ENCODE results near the gene CTRB2.

The CTRB2 gene

GRCh38 chr16:75204410-75204758 lies 2.6 kb downstream of the CTRB2 start:
- POLR2A ChIA-PET: no interaction called here
- TF ChIP-seq CTCF (IDR thresholded peaks at IDR 0.05; ENCODE audit: control extremely low read depth, extremely low read depth, low read depth, missing control alignments): no peak
- peak; percentile 17 for DNase-seq (ENCODE audit: extremely low spot score)
- CTCF ChIA-PET: interaction anchor here (0.7 to 1.5 kb wide), 4 partner anchors 9 to 261 kb away, joined by 3 to 4 read pairs (median 4); partner anchors contain the start of gene TMEM170A

DNA sequence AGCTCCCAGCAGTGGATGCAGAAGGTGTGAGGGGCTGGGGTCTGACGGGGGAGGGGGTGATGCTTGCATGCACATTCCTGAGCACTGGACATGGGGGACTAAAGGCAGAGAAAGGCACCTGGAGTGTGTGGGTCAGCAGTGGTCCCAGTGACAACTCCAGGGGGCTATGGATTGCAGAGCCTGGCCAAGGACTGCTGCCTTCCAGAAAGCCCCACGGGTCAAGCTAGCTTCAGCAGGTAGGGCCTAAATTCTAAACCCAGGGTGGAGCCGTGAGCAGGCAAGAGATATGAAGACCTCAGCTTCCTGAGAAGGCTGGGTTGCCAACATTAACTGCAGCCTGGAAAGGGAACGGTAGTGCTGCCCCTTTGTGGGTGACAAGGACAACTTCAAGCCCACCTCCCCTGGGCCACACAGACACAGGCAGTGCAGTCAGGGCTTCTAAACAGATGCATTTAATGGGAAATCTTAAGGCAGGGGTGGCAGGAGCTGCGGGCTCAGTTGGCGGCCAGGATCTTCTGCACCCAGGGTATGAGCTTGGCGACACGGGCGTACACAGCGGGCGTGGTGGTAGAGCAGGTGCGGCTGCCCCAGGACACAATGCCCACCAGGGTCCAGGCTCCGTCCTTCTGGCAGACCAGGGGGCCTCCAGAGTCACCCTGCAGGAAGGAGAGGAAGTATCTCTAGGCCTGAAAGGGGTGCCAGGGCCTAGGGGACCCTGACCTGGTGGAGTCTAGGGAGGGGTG lies 3.1 kb downstream of the CTRB2 start:
- CTCF ChIA-PET: interaction anchor here (0.7 to 7.8 kb wide), 6 partner anchors 8 to 261 kb away, joined by 3 to 86 read pairs (median 4); partner anchors contain the start of genes CTRB1 and TMEM170A
- POLR2A ChIA-PET: no interaction called here
- peak; percentile 12 for DNase-seq (ENCODE audit: extremely low spot score)
- TF ChIP-seq CTCF (IDR thresholded peaks at IDR 0.05; ENCODE audit: control extremely low read depth, extremely low read depth, low read depth, missing control alignments): no peak

DNA sequence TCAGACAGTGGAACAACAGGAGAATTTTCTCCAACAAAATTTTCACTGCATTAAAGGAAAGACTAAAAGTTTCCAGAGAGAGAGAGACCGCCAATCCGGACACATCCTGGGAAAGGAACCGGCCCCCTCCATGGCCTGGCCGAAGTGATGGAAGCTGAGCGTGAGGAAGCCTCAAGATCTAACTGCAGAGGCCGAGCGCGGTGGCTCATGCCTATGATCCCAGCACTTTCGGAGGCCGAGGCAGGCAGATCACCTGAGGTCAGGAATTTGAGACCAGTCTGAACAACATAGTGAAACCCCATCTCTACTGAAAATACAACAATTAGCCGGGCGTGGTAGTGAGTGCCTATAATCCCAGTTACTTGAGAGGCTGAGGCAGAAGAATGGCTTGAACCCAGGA lies 3.9 kb downstream of the CTRB2 start:
- POLR2A ChIA-PET: no interaction called here
- no peak for DNase-seq (ENCODE audit: extremely low spot score)
- CTCF ChIA-PET: interaction anchor here (1.5 to 7.8 kb wide), 4 partner anchors 15 to 201 kb away, joined by 4 to 86 read pairs (median 28); partner anchors contain the start of gene CTRB1
- TF ChIP-seq CTCF (IDR thresholded peaks at IDR 0.05; ENCODE audit: control extremely low read depth, extremely low read depth, low read depth, missing control alignments): no peak

GRCh38 chr16:75202069-75202590 lies 4.8 kb downstream of the CTRB2 start:
- no peak for DNase-seq (ENCODE audit: extremely low spot score)
- ChIA-PET CTCF (interaction anchor here (1.7 to 7.8 kb wide), 5 partner anchors 16 to 263 kb away, joined by 4 to 86 read pairs (median 44); partner anchors contain the start of genes CTRB1 and TMEM170A), POLR2A (no interaction called here)
- no peak for TF ChIP-seq CTCF (IDR thresholded peaks at IDR 0.05; ENCODE audit: control extremely low read depth, extremely low read depth, low read depth, missing control alignments)

GRCh38 chr16:75198135-75198600 lies 8.8 kb downstream of the CTRB2 start:
- DNase-seq (ENCODE audit: extremely low spot score): no peak
- no peak for TF ChIP-seq CTCF (IDR thresholded peaks at IDR 0.05; ENCODE audit: control extremely low read depth, extremely low read depth, low read depth, missing control alignments)
- CTCF ChIA-PET: interaction anchor here (0.7 to 7.8 kb wide), 23 partner anchors 12 to 568 kb away, joined by 3 to 86 read pairs (median 7); partner anchors contain the start of genes ADAT1, CTRB1 and TMEM170A
- POLR2A ChIA-PET: no interaction called here

DNA sequence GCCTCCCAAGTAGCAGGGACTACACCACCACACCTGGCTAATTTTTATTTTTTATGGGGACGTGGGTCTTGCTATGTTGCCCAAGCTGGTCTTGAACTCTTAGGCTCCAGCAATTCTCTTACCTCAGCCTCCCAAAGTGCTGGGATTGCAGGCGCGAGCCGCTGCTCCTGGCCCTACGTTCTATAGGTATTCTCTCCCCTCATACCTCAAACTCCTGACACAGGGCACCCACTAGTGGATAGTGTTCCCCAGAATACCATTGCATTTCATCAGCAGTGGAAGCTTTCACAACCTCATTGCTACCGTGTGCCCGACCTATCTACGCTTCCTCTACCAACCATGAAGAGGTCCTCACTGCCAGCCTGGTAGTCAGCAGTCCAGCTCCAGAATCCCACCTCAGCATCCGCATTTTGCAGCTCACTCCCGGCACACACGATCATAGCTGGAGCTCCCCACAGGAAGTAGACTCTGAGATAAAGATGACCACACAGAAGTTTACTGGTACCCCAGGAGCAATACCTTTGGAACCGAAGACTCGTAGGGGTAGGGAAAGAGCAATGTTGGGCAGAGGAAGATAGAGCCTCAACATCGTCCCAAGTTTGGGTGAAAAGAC lies 9.3 kb downstream of the CTRB2 start:
- POLR2A ChIA-PET: no interaction called here
- no peak for TF ChIP-seq CTCF (IDR thresholded peaks at IDR 0.05; ENCODE audit: control extremely low read depth, extremely low read depth, low read depth, missing control alignments)
- DNase-seq (ENCODE audit: extremely low spot score): no peak
- CTCF ChIA-PET: interaction anchor here (0.8 to 7.8 kb wide), 20 partner anchors 12 to 566 kb away, joined by 3 to 86 read pairs (median 6); partner anchors contain the start of genes ADAT1, CTRB1 and TMEM170A
